Measurements from ENCODE around the gene MRPL23.

Gene MRPL23

GRCh38 chr11:1946812-1947484, at the start of gene MRPL23:
Gene MRPL23, plus strand, starts transcription at chr11:1947332. Its CDS starts 31 bp downstream, at chr11:1947363.
- no peak for DNase-seq

GRCh38 chr11:1899090-1899489, 48.0 kb upstream of the MRPL23 start:
- no peak for DNase-seq

DNA sequence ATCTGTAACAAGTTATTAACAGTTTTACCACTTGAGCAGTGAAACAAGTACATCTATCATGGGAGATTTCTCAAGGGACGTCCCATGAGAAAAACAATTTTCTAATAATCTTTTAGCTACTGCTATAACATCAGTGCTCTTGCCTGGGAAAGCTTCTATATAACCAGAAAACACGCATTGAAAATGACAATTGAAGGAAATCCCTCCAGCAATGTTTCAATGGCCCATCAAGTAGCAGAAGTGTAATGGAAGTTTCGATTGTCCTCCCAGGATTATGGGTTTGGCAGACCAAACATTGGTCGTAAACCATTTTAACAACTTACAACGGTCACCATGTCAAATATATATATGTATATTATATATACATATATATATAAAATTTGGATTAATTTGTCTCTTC, 47.4 kb upstream of the MRPL23 start:
- DNase-seq: no peak

DNA sequence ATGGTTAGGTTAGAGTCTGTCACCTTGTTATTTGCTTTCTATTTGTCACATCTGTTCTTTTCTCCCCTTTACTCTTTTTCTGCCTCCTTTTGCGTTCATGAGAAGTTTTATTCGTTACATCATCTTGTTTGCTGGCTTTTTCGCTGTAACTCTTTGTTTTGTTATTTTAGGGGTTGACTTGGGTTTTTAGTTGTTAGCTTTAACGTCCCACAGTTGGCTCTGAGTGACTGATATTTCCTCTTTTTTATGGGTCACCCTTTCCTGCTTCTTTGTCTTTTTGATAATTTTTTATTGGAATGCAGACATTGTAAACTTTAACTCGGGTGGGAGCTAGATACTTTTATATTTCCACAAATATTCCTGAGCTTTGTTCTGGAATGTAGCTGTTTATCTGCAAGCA, 41.0 kb upstream of the MRPL23 start:
- DNase-seq: no peak

GRCh38 chr11:1906611-1907423, 40.3 kb upstream of the MRPL23 start:
- DNase-seq: no peak

GRCh38 chr11:1908618-1909017, 38.5 kb upstream of the MRPL23 start:
- DNase-seq: no peak

DNA sequence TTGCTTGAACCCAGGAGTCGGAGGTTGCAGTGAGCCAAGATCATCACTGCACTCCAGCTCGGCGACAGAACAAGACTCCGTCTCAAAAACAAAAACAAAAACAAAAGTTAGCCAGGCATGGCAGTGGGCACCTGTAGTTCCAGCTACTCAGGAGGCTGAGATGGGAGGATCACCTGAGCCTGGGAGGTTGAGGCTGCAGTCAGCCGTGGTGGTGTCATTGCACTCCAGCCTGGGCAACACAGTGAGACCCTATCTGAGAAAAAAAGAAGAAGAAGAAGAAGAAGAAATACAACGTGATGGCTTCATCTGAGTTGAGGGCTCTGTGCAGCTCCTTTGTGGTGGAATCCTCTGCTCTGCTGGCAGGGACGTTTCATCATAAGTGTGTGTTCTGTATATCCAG, 37.6 kb upstream of the MRPL23 start:
- DNase-seq: no peak

GRCh38 chr11:1912289-1912878, 34.7 kb upstream of the MRPL23 start:
- DNase-seq: no peak

DNA sequence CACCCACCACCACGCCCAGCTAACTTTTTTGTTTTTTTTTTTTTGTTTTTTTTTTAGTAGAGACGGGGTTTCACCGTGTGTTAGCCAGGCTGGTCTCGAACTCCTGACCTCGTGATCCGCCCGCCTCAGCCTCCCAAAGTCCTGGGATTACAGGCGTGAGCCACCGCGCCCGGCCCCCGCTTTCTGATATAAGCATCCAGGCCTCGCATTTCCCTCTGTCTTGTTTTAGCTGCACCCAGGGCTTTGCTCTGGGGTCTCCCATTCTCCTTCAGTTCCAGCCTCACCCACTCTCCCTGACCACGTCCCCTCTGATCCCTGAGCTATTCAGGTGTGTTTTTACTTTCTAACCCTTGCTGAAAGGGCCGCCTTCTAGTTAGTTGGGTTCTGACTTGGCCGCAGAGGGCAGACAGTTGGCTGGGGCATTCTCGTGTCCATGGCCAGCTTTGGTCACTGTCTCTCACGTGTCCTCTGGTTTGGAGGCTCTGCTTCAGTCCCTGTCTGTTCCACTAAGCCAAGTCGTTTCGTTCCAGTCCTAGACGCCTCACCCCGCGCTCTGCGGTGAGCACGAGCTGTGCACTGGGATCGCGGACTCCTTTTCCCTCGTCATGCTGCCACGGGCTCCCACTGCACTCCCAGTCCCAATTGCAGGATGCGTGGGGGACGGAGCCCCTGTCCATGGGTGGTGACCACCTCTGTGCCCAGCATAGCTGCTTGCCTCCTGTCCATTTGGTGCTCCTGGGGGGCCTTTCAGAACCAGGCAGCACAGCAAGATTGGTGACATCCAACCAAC, 33.7 kb upstream of the MRPL23 start:
- no peak for DNase-seq

DNA sequence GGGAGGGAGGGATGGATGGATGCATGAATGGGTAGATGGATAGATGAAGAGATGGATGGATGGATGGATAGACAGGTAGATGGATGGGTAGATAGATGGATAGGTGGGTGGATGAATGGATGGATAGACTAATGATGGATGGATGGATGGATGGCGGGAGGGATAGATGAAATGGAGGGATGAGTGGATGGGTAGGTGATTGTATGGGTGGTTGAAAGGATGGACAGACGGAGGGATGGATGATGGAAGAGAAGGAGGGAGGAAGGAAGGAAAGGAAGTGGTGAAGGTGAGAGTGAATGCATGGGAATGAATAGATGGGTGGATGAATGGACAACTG, 31.4 kb upstream of the MRPL23 start:
- no peak for DNase-seq

- DNase-seq: no peak
Observed at GRCh38 chr11:1916132-1916985, 30.8 kb upstream of the MRPL23 start.

DNA sequence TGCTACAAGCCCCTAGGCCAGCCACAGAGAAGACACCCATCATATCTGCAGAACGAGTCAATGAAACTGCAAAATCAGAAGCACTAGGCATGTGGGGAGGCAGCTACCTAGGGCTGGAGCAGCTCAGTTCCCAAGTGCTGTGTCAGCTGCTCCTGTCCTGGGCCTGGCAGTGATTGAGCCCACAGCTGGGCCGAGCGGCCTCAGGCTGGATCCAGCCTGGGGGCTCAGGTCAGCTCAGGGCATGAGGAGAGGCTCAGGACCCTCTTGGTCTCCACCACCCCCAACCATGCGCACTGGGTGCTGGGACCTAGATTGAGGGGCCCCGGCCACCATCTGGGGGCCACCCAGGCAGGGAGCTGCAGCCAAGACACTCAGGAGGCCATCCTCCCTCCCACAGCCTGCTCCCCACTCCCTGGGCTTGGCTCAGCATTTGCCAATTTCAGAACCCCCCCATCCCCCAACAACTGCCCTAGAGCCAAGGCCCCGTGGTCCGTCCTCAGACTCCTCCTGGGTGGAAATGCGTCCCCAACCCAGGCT, 30.1 kb upstream of the MRPL23 start:
- no peak for DNase-seq

DNA sequence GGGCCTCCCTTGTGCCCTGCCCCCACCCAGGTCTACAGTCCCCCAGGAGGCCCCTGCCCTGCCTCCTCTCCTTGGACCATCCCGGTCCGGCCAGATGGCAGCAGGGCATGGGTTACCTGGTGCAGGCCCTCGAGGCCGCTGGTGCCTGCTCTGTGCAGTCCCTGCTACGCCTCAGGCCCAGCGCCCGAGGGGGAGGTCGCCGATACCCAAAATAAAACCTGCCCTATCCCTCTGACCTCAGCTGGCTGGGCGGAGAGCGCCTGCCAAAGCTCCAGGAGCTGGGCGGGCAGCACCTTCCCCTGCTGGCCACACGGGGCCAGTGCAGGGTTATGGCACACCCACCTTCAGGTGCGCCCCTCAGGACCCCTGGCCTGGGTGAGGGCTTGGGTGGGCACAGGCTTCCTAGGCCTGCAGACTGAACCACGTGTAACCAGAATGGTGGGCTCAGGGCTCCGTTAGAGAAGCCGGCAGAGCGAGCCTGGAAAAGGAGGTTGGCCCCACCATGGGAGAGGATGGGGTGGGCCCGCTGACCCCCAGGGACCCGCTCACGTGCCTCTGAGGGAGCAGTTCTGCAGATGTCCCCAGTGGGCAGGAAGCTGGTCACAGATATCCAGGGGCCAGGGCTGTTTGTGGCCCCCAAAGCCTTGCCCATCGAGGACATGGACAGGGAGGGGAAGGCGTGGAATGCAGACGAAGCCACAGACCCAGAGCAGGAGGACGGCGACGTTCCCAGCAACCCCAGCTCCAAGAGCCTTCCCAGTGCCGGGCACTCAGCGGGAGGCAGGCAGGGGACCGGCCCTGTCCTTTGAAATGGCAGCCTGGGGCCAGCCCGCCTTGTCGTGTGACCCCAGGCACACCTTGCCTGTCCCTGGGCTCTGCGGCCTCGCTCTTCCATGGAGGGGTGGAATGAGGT, 29.4 kb upstream of the MRPL23 start:
- no peak for DNase-seq

GRCh38 chr11:1918436-1919315, 28.5 kb upstream of the MRPL23 start:
- no peak for DNase-seq

DNA sequence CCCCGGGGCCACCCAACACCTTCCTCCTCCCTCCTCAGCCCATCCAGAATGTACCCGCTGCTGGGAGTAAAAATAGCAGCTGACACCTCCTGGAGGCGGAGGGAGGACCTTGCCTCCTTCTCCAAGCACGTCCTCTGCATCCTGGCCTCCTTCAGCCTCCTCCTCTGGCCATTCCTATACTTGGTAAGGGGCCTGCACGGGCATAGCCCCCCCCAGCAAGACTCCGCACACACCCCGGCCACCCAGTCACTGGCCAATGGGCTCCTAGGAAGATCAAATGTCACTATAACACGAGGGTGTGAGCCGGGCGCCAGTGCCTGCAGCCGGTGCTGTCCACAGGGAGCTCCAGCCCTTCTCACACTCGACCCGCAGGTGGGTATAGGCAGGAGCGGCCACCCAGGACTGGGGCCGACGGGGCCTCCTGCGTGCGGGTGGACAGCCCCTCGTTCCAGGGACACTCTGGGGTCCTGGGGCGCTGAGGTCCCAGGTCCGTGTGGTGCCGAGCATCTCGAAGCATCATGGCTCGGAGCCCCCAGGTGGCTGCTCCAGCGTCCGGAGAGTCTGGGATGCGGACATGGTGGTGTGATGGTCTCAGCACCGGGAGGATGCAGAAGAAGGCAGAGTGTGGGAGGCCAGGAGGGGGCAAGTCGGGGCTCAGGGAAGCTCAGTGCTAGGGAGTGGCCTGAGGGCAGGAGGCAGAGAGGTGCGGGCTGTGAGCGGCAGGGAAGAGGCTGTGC, 27.6 kb upstream of the MRPL23 start, which contains the start of gene TNNT3:
TSS of gene TNNT3 (plus strand) at position 313 of the 737 bp plus-strand sequence. CDS start 3,172 bp downstream, outside the sequence.
- DNase-seq: no peak

DNA sequence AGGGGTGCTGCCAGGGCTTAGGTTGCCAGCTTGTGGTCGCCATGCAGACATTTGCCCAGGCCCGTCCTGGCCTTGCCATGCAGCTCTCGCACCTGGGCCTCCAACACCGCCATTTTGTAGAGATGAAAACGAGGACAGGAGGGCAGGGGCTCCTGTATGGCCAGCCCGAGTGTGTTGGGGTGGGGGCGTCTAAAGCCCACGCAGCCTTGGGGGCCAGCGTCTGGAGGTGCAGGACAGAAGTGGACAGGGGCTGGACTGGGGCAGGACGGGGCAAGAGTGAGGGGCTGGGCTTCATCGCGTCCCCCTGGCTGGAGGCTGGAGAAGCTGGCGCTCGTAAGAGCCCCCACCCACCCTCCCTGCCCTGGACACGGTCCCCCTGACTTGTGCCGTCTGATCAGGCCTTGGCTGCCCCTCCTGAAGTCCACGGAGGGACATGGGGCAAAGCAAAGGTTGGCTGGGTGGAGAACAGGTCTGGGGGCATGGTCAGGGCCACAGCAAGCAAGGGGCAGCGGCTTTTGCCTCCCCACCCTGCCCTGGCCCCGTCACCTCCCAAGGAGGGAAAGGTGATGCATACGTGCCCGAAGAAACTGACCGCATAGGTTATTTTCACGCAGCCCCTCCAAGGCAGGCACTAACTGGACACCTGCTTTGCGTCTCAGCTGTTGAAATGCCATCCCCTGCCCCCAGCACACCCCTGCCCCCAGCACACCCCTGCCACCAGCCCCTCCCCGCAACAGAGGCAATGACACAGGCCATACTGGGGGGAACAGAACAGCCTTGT, 26.8 kb upstream of the MRPL23 start:
- DNase-seq: no peak

GRCh38 chr11:1920909-1921573, 26.1 kb upstream of the MRPL23 start:
- no peak for DNase-seq
